Jurkat, Clone E6-1 (cell line): ENCODE data around the gene VWA7.

Experiments
- DNase-seq: peaks from one replicate; pipeline ENCODE4 v3.0.0-alpha.2; 2011; ENCODE audit warnings: low read depth, low spot score
- H3K4me3 ChIP-seq: 2 replicates; pipeline ENCODE4 v1.5.1; 2011; ENCODE audit warnings: mild to moderate bottlenecking, low read length, control low read depth, moderate library complexity

VWA7 gene

DNA sequence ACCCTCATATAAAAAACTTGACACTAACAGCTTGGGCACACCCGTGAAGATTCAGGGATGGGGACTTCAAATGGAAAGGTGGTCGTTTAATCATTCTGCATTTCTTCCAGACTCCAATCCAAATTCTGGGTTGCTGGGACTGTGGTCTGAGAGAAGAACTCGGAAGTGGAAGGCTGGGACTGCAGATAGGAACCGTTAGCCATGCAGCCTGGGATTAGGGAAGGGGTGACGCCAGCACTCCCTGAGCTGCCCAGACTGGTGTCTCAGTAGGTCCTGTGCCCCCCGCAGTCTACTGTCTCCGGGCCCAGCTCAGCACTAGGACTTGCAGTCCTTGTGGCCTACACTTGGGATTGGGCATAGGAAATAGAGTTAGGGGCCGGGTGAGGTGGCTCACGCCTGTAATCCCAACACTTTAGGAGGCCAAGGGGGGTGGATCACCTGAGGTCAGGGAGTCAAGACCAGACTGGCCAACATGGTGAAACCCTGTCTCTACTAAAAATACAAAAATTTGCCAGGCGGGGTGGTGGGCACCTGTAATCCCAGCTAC is 40.3 kb downstream of the VWA7 start:
- peak overlapping the region; percentile 98 for H3K4me3 ChIP-seq
- no peak for DNase-seq

DNA sequence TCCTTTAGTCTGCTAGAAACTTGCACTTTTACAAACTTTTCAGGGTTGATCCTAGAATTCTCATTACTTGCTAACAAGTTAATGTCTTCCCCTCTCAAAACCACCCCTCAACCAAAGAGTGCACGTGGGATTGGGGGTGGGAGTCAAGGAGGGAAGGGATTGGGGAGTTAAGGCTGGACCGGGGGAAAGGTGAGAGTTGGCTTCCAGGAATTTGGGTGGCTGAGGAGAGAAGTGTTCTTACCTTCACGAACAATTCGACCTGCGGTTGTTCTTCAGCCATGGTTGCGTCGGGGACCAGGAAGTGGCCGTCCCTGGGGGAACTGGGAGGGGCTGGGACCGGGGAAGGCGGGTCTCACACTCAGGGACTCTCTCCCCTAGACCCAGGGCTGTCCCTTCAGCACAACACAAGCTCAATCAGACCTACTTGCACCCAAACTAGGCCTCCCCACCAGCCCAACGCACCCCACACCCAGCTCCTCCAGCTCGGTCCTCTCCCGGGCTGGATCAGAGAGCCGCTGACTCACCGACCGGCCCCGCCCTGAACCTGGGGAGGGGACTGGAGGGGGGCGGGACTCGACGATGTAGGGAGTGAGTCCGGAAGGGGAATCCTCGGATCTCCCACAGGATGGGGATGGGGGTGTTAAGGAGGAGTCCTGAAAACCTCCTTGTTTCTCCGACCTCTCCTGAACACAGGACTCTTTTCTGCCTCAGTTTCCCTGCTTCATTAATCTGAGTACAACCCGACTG is 40.9 kb downstream of the VWA7 start, which contains the start of gene CLIC1:
Gene CLIC1, minus strand, starts transcription at position 510 of the 747 bp plus-strand sequence. Its CDS starts 230 bp downstream, at position 280.
- peak; percentile 73 for DNase-seq
- H3K4me3 ChIP-seq = peak within 1 kb of the TSS; percentile 98

DNA sequence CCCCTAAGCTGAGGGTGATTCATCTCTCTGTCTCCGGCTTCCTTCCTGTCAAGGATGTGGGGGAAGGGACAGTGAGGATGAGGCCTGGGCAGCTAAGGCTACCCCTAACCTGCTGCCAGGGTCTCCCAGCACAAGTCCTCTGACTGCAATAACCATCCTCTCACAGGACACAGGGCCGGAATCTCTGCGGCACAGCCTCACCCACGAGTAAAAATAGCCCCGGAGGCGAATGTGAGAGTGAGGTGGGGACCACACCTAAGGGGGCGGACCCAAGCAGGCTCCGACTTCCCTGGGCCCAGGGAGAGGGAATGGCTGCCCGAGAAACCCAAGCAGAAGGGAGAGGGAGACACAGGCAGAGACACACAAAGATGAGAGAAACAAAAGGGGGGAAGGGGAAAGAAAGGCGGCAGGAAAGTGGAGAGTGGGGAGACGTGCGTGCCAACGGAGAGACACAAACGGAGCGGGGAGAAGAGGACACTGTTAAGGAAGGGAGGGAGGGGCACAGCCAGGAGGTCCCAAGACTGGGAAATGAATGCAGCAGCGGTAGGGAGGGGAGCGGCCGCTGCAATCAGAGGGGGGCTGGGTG is 42.2 kb downstream of the VWA7 start:
- peak overlapping the region; percentile 98 for H3K4me3 ChIP-seq
- peak; percentile 53 for DNase-seq

GRCh38 chr6:31734247-31734820 is 42.8 kb downstream of the VWA7 start:
- peak overlapping the region; percentile 98 for H3K4me3 ChIP-seq
- no peak for DNase-seq

DNA sequence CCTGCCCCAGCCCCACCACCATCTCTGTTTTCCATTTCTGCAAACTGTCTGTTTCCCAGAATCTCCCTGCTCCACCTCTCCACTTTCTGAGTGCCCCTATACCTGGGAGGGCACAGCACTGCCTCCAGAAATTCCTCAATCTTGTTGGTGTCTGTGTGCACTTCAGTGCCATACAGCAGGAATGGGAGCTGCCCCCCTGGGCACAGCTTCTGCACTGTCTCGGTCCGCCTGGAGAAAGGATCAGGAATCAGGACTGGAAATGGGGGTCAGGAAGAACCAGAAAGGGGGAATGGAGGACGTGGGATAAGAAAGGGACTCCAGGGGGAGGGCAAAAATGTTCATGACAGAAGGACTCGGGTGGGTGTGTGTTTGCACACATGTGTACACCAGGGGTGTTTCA is 43.4 kb downstream of the VWA7 start:
- no peak overlapping the region for H3K4me3 ChIP-seq
- DNase-seq = no peak

GRCh38 chr6:31732029-31732428 is 45.1 kb downstream of the VWA7 start:
- no peak overlapping the region for H3K4me3 ChIP-seq
- no peak for DNase-seq

- DNase-seq = no peak
- no peak overlapping the region for H3K4me3 ChIP-seq
These were observed 46.5 kb downstream of the VWA7 start for GRCh38 chr6:31730631-31731086.

DNA sequence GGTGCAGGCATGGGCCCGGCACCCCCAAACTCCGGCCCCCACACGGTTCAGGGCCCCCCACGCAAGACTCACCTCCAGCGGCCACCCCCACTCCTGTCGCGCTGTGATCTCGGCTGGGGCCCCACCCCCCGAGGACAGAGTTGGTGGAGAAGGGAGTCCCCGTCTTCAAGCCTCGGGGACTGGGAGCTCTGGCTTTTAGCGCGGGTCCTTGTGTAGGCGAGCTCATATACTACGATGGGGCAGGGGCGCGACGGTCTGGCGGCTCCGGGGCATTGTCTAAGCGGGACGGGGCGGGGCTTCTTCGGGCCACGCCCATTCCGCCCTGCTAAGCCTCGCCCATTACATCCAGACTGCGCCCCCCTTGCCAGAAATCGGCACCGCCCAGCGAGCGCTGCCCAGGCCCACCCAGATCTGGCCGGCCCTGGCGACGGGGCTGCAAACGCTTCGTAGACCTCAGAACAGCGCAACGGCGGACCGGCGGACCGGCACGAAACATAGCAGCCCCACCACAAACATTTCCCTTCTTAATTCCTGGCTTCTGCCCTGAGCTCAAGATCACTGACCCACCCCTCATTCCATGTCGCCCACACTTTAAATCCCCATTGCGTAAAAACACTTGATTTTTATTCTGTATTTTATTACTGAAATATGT is 47.0 kb downstream of the VWA7 start:
- DNase-seq = peak; percentile 73
- H3K4me3 ChIP-seq = peak overlapping the region; percentile 62

GRCh38 chr6:31729515-31729978 is 47.6 kb downstream of the VWA7 start:
- DNase-seq = peak; percentile 70
- H3K4me3 ChIP-seq = peak overlapping the region; percentile 62

DNA sequence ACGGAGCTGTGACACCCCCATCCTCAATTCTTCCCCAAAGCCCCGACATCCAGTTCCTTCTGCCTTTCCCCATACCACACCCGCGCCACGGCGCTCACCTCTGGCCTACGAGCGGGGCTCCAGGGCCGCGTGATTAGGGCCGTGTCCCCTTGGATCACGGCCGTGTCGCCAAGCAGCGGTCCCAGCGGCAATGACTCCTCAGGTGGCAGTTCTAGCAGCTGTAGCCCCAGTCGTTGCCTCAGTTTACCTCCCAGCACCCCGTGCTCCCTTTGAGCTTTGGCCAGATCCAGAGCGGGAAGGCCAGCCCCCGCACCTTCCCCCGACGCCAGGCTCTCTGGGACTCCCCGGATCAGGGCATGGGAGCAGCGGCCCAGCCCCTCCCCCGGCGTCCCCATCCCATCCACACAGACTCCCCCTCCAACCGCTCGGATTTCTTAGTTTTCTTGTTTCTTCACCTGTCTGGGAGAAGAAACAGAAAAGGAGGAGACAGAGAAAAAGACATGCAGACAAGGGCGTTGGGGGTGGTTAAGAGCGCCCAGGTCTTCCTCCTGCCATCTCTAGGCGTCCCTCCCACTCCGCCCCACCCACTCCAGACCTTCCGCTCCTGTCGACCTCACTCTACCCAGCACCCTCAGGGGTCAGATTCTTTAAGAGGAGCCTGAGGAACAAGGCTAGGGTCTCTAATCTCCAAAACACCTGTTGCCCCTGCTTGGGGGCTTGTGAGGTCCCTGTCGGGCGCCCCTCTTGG is 48.2 kb downstream of the VWA7 start, which contains the start of gene DDAH2:
Gene DDAH2, minus strand, starts transcription at position 533 of the 748 bp plus-strand sequence. Its CDS starts 138 bp downstream, at position 395.
- DNase-seq = no peak
- H3K4me3 ChIP-seq = peak within 1 kb of the TSS; percentile 62

DNA sequence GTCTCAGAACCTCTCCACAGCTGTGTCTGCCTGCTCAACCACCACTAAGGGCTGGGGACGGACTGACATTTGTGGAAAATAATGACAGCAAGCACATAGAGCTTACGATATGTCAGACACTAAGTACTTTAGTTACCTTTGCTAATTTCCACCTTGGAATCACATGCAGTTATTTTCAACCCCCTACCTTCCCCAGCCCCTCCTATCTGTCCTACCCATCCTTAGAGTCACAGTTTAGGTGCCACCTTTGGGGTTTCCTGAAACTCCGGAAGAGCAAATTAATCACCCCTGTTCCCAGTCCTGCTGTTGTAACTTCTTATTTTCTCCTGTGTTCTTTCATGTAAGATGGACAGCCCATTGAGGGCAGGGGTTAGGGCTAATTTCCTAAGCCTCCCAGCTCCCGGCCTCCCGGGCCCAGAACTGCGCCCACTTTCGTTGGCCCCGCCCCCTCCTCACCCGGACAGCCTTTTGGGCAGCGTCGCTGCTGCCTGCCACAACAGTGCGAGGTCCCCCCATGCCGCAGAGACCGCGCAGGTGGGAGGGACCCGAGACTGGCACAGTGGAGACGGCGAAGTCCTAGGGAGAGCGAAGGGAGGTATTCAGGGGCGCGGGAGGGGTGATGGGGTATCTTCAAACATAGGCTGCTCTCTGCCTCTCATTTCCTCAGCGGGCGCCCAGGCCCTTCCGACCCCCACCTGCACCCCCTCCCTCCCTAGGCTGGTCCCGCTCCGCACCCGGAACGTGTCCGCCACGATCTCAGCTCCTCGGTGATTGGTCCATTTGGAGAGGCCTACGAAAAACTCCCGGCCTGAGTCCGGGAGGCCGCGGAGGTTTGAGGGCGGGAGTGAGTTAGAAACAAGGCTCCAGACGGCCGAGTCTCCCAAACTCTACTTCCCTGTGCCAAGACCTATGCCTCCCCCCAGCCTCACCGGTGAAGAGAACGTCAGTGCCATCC is 49.1 kb downstream of the VWA7 start:
- H3K4me3 ChIP-seq = no peak overlapping the region
- DNase-seq = peak; percentile 46

GRCh38 chr6:31727034-31727716 is 50.0 kb downstream of the VWA7 start:
- no peak overlapping the region for H3K4me3 ChIP-seq
- DNase-seq = no peak

DNA sequence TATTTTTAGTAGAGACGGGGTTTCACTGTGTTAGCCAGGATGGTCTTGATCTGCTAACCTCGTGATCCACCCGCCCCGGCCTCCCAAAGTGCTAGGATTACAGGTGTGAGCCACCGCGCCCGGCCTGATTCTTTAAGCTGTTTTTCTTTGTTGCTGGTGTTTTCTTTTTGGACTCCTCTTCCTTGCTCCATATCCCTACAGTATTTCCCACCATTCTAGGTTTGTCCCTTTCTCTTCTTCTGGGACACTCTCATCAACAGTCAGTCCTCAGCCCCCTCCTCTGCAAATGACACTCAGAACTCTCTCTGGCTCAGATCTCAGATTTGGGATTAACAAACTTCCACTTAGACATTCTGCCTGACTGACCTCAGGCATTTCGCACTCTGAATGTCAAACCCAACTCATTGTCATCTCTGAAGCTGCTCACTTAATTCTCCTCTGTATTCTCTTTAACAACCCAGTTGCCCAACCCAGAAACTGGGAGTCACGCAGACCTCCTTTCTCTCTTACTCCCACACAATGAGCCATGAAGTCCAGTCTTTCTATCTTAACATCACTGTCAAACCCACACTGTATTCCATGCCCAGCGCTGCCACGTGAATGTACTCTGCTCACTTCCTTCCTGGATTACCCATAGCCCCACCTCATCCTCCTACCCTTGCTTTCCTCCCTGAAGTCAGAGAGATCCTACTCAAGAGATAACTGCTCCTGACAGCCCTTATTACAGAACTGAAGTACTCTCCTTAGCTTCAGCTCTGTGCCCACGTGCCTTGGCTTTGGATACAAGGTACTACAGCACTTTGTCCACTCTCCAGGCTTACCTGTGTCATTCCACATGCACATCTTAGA is 51.4 kb downstream of the VWA7 start:
- H3K4me3 ChIP-seq = no peak overlapping the region
- no peak for DNase-seq

DNA sequence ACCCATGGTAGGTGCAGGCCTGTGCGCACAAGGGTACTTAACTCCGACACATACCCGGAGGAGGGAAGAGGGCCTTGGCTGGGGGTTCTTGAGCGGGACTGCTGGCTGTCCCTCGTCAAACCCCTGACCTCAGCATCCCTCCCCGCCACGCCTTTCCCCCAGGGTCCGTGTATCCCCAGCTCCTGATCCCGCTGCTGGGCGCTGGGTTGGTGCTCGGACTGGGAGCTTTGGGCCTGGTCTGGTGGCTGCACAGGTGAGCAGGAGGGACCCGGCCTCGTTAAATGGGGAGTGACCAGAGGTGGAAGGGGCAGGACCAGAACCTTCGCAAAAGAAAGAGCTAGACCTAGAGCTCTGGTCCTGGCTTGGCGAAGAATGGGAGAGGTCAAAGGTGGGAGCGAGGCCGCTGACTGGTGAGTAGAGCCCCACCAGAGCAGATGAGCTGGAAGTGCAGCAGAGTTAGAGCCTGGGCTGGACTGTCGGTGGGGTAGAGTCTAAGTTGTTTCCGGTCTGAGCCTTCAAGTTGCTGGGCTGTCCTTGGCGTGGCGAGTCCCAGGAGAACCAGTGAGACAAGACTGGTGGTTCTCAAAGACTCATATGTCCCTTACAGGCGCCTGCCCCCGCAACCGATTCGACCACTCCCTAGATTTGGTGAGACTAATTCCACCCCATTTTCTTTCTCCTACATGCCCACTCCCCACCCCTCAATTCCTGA is 53.0 kb downstream of the VWA7 start:
- no peak for DNase-seq
- no peak overlapping the region for H3K4me3 ChIP-seq

DNA sequence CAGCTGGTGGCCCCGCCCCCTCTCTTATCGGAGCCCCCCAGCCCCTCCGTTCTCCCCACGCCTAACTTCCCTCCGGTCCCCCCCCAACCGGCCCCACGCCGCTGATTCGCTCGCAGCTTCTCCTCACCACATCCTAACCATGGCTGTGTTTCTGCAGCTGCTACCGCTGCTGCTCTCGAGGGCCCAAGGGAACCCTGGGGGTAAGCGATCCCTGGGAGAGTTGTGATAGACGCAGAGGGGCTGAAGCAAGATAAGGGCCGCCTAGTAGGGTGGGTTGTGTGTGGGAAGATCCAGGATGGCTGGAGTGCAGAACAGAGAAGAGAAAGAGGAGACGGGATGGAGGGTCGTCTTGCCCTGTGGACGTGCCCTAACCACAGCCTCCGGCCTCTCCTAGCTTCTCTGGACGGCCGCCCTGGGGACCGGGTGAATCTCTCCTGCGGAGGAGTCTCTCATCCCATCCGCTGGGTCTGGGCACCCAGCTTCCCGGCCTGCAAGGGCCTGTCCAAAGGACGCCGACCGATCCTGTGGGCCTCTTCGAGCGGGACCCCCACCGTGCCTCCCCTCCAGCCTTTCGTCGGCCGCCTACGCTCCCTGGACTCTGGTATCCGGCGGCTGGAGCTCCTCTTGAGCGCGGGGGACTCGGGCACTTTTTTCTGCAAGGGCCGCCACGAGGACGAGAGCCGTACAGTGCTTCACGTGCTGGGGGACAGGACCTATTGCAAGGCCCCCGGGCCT is 53.7 kb downstream of the VWA7 start, which contains the start of gene MPIG6B:
Gene MPIG6B, plus strand, starts transcription at position 129 of the 735 bp plus-strand sequence. Its CDS starts 11 bp downstream, at position 140.
- peak; percentile 72 for DNase-seq
- no peak within 1 kb of the TSS for H3K4me3 ChIP-seq
